Measurements from ENCODE around the gene TEPSIN. TPM values are rescaled to one million over a fixed set of nuclear protein-coding genes. Genes with fewer than 3 reads are reported as not detected.

TEPSIN gene
- total and polyA plus RNA-seq, 7 donors, result 6.9 to 42.8 (median 23.5) TPM

DNA sequence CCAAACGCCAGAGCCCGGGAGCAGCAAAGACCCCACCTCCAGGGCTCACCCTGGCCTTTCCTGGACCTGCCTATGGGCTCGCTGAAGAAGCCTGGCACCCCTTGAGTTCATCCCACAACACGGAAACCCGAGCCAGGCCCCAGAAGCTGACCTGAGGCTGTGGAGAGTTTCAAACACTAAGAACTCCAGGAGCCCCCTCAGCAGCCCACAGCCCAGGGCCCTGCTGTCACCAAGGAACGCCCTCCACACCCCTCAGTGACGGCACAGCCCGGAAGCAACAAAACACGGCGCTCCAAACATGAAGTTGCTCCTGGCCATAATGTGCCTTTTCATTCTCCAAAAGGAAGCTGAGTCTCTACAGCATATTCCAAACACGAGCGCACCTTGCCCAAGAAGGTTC, 47.0 kb upstream of the TEPSIN start:
- 70 to 86% methylated on average over 12 of the region's 12 CpGs for WGBS, 2 donors

DNA sequence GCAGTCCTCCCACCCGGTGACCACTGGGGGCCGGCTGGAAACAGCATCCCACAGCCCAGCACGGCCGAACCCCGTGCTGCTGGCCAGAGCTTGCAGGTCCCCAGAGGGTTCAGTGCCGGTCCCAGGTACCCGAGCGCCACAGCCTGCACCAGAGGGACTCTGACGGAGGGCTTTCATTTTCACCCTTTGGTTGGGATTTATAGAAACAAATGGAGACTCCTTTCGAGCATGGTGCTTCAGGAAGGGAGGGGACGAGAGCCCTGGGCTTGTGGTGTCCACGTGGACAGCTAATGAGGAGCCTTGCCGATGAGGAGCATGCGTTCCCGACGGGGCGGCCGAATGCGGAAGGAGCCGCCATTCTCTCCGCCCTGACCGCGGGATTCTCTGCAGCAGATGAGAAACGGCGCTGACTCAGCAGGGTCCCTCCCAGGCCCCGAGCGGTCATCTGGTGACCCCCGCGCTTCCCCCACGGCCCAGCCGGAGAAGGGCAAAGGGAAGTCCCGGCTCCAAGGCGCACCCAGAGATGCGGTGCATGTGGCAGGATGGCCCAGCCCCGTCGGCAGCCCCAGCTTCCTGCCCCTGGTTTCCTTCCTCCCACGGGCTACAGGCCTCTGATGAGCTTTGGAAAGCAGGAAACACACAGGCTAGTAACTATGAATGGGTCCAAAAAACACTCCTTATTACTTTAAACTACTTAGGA, 46.5 kb upstream of the TEPSIN start:
- H3K4me1 ChIP-seq, result peaks cover 0 to 10% (median 9%) of the 10 kb centered on the region in 4 donors
- DNase-seq, result peak; percentile 88
- H3K27me3 ChIP-seq, result no peaks in the 10 kb centered on the region
- 37 to 80% methylated on average over 37 of the region's 37 CpGs for WGBS, 2 donors
- peaks cover 0 to 41% (median 26%) of the 10 kb centered on the region in 4 donors for H3K36me3 ChIP-seq
- intact Hi-C loops (cut with DNase I), result no loop called here
- H3K9me3 ChIP-seq, result no peaks in the 10 kb centered on the region
- peak overlapping the region in 3 of 4 donors; percentile 30 to 32 (median 31) for H3K4me3 ChIP-seq
- TF ChIP-seq POLR2AphosphoS5 (IDR thresholded peaks at IDR 0.05), result peak in 3 of 4 donors; percentile 20 to 54 (median 28)
- TF ChIP-seq, protein P1, sequence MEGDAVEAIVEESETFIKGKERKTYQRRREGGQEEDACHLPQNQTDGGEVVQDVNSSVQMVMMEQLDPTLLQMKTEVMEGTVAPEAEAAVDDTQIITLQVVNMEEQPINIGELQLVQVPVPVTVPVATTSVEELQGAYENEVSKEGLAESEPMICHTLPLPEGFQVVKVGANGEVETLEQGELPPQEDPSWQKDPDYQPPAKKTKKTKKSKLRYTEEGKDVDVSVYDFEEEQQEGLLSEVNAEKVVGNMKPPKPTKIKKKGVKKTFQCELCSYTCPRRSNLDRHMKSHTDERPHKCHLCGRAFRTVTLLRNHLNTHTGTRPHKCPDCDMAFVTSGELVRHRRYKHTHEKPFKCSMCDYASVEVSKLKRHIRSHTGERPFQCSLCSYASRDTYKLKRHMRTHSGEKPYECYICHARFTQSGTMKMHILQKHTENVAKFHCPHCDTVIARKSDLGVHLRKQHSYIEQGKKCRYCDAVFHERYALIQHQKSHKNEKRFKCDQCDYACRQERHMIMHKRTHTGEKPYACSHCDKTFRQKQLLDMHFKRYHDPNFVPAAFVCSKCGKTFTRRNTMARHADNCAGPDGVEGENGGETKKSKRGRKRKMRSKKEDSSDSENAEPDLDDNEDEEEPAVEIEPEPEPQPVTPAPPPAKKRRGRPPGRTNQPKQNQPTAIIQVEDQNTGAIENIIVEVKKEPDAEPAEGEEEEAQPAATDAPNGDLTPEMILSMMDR (IDR thresholded peaks at IDR 0.05), result no peak
- H3K27ac ChIP-seq, result peak overlapping the region; percentile 39 to 71 (median 63)

More for the DNA sequence above, 47.0 kb upstream of the TEPSIN start:
- H3K4me3 ChIP-seq, result peak overlapping the region in 2 of 4 donors; percentile 30 to 32
- H3K27me3 ChIP-seq, result no peaks in the 10 kb centered on the region
- no peak for TF ChIP-seq EP300 (IDR thresholded peaks at IDR 0.05)
- no peak for TF ChIP-seq POLR2A (IDR thresholded peaks at IDR 0.05)
- TF ChIP-seq POLR2AphosphoS5 (IDR thresholded peaks at IDR 0.05), result no peak
- TF ChIP-seq, protein P1 (IDR thresholded peaks at IDR 0.05), result no peak
- H3K9me3 ChIP-seq, result no peaks in the 10 kb centered on the region
- intact Hi-C loops (cut with DNase I), result no loop called here
- peaks cover 0 to 41% (median 23%) of the 10 kb centered on the region in 4 donors for H3K36me3 ChIP-seq
- H3K27ac ChIP-seq, result peak overlapping the region; percentile 39 to 71 (median 63)
- H3K4me1 ChIP-seq, result peaks cover 0 to 10% (median 9%) of the 10 kb centered on the region in 4 donors
- no peak for DNase-seq

DNA sequence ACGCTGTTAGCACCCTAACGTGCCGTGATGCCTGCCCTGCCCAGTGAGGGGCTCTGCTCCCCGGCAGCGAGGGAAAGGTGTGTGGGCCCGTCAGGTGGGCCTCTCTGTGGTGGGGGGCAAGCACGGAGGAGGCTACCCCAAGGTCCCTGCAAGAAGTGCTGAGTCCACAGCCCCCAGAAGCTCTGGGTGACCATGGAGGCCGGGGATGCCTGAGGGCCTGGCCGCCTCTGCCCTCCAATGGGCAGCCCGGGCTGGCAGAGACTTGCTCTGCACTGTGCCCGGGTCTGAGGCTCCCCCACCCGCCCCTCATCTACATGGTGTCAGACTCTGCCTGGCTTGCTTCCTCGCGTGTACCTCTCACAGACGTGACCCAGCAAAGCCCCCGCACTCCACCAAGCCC, 44.0 kb upstream of the TEPSIN start:
- H3K9me3 ChIP-seq, result no peaks in the 10 kb centered on the region
- 97% methylated on average over 16 of the region's 16 CpGs for WGBS, 2 donors
- H3K4me3 ChIP-seq, result no peak overlapping the region
- TF ChIP-seq, protein P1 (IDR thresholded peaks at IDR 0.05), result no peak
- TF ChIP-seq POLR2A (IDR thresholded peaks at IDR 0.05), result no peak
- TF ChIP-seq EP300 (IDR thresholded peaks at IDR 0.05), result no peak
- TF ChIP-seq POLR2AphosphoS5 (IDR thresholded peaks at IDR 0.05), result no peak
- peaks cover 0 to 24% (median 14%) of the 10 kb centered on the region in 4 donors for H3K4me1 ChIP-seq
- no peak overlapping the region for H3K27ac ChIP-seq
- H3K27me3 ChIP-seq, result no peaks in the 10 kb centered on the region
- intact Hi-C loops (cut with DNase I), result no loop called here
- no peak for DNase-seq
- H3K36me3 ChIP-seq, result peaks cover 0 to 38% (median 21%) of the 10 kb centered on the region in 4 donors

DNA sequence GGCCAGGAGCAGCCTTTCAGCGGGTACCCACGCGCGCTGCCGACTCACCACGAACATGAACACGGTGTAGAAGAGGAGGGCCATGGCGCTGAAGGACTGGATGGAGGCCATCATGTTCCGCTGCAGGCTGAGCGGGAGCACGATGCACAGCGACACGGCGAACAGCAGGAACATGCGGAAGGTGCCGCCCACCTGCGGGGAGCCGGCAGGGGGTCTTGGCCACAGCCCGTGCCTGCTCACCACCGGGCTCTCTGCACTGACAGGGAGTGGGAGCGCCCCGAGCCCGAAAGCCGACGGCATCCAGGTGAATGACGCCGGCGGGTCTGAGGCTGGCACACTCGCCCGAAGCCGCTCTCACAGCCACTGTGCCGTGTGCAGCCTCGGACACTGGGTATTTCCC, 43.3 kb upstream of the TEPSIN start:
- TF ChIP-seq POLR2AphosphoS5 (IDR thresholded peaks at IDR 0.05) (no peak), POLR2A (IDR thresholded peaks at IDR 0.05) (no peak), EP300 (IDR thresholded peaks at IDR 0.05) (no peak)
- TF ChIP-seq, protein P1 (IDR thresholded peaks at IDR 0.05), result no peak
- DNase-seq, result no peak
- Histone ChIP-seq H3K9me3 (no peaks in the 10 kb centered on the region), H3K4me3 (no peak overlapping the region), H3K27ac (no peak overlapping the region), H3K36me3 (peaks cover 0 to 31% (median 18%) of the 10 kb centered on the region in 4 donors), H3K4me1 (peaks cover 0 to 31% (median 21%) of the 10 kb centered on the region in 4 donors), H3K27me3 (no peaks in the 10 kb centered on the region)
- intact Hi-C loops (cut with DNase I), result no loop called here
- WGBS, 2 donors, result 96 to 97% methylated on average over 33 of the region's 33 CpGs
